Esophagus (tissue), 2 donors: Measurements from ENCODE around the gene LKAAEAR1. TPM values are rescaled to one million over a fixed set of nuclear protein-coding genes. Genes with fewer than 3 reads are reported as not detected.

ENCODE experiments used
- H3K27ac ChIP-seq, 2 donors: one replicate each; pipeline ENCODE4 v1.5.1; 2013; ENCODE audit warnings: low read depth in 2 of 2, mild to moderate bottlenecking in 2 of 2, inconsistent platforms in 1 of 2, low read length in 1 of 2, moderate library complexity in 1 of 2
- H3K27me3 ChIP-seq, 2 donors: one replicate each; pipeline ENCODE4 v1.6.1; 2013; ENCODE audit warnings: low read length in 2 of 2, control low read depth in 1 of 2, mild to moderate bottlenecking in 1 of 2; ENCODE audit not compliant: insufficient read depth in 2 of 2, control insufficient read depth in 1 of 2
- H3K36me3 ChIP-seq, 2 donors: one replicate each; pipeline ENCODE4 v1.6.1; 2013; ENCODE audit warnings: low read length in 1 of 2; ENCODE audit not compliant: control insufficient read depth in 2 of 2, insufficient read depth in 2 of 2
- H3K4me1 ChIP-seq, 2 donors: one replicate each; pipeline ENCODE4 v1.6.1; 2013; ENCODE audit warnings: low read length in 1 of 2; ENCODE audit not compliant: control insufficient read depth in 2 of 2, insufficient read depth in 2 of 2
- H3K4me3 ChIP-seq, 2 donors: one replicate each; pipeline ENCODE4 v1.5.1; 2013; ENCODE audit warnings: low read length in 2 of 2, mild to moderate bottlenecking in 2 of 2, low read depth in 1 of 2, moderate library complexity in 1 of 2
- H3K9me3 ChIP-seq, 2 donors: one replicate each; pipeline ENCODE4 v1.6.1; 2013; ENCODE audit warnings: mild to moderate bottlenecking in 2 of 2, low read depth in 1 of 2, low read length in 1 of 2, moderate library complexity in 1 of 2; ENCODE audit not compliant: control insufficient read depth in 2 of 2, insufficient read depth in 1 of 2
- WGBS, 2 donors: extraction: QIAGEN DNeasy Blood & Tissue Kit; methylation state at CpG; one replicate each; pipeline ENCODE4 v1.1.7; 2013; 5-methylcytosine and 5-hydroxymethylcytosine counted together
- polyA plus RNA-seq, 2 donors: library from polyadenylated mRNA; stranded (reverse); fragments of 200-250 nt; gene quantifications; one replicate each; pipeline ENCODE4 v1.2.3, GENCODE V29; 2013
- donor health status: healthy with polysubstance abuse.
- donor health status: Bipolar disorder and iron deficiency.

Gene LKAAEAR1
- polyA plus RNA-seq, 2 donors = 0.09 TPM; not detected in 1

GRCh38 chr20:64040231-64041039 is 43.8 kb downstream of the LKAAEAR1 start:
- Histone ChIP-seq H3K27ac (no peak overlapping the region), H3K9me3 (no peaks in the 10 kb centered on the region), H3K27me3 (no peaks in the 10 kb centered on the region), H3K36me3 (no peaks in the 10 kb centered on the region), H3K4me1 (peaks cover 11 to 17% of the 10 kb centered on the region in 2 donors), H3K4me3 (no peak overlapping the region)
- 63 to 70% methylated on average over 12 of the region's 12 CpGs for WGBS, 2 donors

GRCh38 chr20:64039293-64040160 is 44.7 kb downstream of the LKAAEAR1 start:
- H3K36me3 ChIP-seq = peaks cover 0 to 4% of the 10 kb centered on the region in 2 donors
- WGBS, 2 donors = 14 to 17% methylated on average over 17 of the region's 17 CpGs
- peaks cover 8 to 10% of the 10 kb centered on the region in 2 donors for H3K4me1 ChIP-seq
- H3K27me3 ChIP-seq = no peaks in the 10 kb centered on the region
- no peak overlapping the region for H3K27ac ChIP-seq
- no peaks in the 10 kb centered on the region for H3K9me3 ChIP-seq
- peak overlapping the region; percentile 48 to 59 for H3K4me3 ChIP-seq

DNA sequence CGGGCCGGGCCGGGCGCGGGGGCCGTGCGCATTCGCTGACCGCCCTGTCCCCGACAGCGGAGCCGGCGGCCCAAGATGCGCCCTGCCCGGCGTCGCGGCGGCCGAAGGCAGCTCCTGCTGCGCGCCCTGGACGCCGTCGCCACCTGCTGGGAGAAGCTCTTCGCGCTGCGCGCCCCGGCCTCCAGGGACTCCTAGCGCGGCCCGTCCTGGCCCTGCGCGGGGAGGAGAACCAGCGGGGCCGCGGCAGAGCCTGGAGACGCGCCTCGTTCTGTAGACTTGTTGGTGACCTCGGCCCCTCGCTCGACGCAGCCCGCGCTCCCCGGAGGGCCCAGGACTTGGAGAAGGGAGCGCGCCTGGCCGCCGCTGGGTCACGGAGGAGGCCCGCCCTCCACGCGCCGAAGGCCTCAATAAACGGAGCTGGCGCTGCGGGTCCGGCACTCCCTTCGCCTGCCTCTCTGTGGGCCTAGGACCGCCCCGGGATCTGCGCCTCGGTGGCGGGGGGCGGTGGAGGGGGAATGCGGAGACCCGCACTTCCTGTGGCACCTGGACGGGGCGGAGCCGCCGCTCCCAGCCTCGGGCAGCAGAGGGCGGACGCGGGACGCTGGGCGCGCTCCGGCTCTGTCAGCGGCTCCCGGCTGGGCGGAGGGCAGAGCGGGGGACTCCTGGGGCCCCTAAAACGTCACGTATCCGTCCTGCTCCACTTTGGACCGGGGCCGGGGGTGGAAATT is 45.5 kb downstream of the LKAAEAR1 start:
- no peaks in the 10 kb centered on the region for H3K9me3 ChIP-seq
- peak overlapping the region; percentile 50 to 81 for H3K27ac ChIP-seq
- peaks cover 0 to 9% of the 10 kb centered on the region in 2 donors for H3K36me3 ChIP-seq
- WGBS, 2 donors = 0 to 1% methylated on average over 83 to 91 of the region's 91 CpGs
- H3K27me3 ChIP-seq = no peaks in the 10 kb centered on the region
- H3K4me3 ChIP-seq = peak overlapping the region; percentile 48 to 59
- peaks cover 8 to 9% of the 10 kb centered on the region in 2 donors for H3K4me1 ChIP-seq

GRCh38 chr20:64038224-64038564 is 46.0 kb downstream of the LKAAEAR1 start:
- WGBS, 2 donors = 2 to 3% methylated on average over 29 to 30 of the region's 30 CpGs
- Histone ChIP-seq H3K27ac (peak overlapping the region in 1 of 2 donors; percentile 11), H3K4me1 (peaks cover 8 to 9% of the 10 kb centered on the region in 2 donors), H3K36me3 (peaks cover 0 to 11% of the 10 kb centered on the region in 2 donors), H3K27me3 (no peaks in the 10 kb centered on the region), H3K4me3 (peak overlapping the region; percentile 48 to 59), H3K9me3 (no peaks in the 10 kb centered on the region)

DNA sequence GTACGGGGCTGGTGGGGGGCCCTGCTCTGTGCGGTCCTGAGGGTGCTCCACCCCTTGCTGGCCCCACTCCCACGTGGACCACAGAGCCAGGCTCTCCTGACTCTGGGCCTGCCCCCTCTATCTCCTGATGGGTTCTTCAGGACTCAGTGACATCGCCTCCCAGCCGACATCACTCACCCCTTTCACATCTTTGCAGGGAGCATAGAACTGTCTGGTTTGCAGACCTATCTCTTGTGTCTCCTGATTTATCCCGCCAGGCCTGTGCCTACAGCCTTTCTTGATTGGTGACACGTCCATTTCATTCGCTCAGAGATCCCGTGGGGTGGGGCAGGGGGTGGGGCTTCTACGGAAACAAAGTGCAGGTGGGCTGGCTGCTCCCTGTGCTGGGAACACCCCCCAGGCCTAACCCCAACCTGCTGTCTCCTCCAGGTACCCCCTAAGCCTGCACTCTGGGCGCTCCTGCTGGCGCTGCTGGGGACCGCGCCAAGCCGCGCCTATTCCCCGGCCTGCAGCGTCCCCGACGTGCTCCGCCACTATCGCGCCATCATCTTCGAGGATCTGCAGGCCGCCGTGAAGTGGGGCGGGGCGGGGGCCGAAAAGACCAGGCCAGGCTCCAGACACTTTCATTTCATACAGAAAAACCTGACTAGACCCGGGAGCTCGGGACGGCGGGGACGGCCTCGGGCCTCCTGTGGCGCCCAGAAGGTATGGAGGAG is 46.5 kb downstream of the LKAAEAR1 start:
- no peaks in the 10 kb centered on the region for H3K9me3 ChIP-seq
- no peaks in the 10 kb centered on the region for H3K27me3 ChIP-seq
- no peak overlapping the region for H3K27ac ChIP-seq
- peaks cover 0 to 17% of the 10 kb centered on the region in 2 donors for H3K36me3 ChIP-seq
- 8 to 10% methylated on average over 36 of the region's 36 CpGs for WGBS, 2 donors
- peaks cover 8 to 9% of the 10 kb centered on the region in 2 donors for H3K4me1 ChIP-seq
- peak overlapping the region in 1 of 2 donors; percentile 48 for H3K4me3 ChIP-seq

DNA sequence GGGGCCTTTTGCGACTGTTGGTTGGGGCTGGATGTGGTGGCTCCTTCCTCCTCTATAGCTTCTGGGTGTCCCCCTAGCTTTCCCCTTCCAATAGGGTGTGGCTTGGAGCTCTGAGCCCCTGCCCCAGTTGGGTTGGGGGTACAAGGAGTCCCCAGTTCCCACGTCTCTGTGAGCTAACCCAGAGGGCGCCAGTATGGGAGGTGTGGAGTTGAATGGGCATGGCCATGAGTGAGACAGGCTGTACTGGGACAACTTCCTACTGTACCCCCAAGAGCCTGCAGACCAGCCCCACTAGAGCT is 47.0 kb downstream of the LKAAEAR1 start:
- 68 to 72% methylated on average over 3 of the region's 3 CpGs for WGBS, 2 donors
- peaks cover 6 to 8% of the 10 kb centered on the region in 2 donors for H3K4me1 ChIP-seq
- no peak overlapping the region for H3K4me3 ChIP-seq
- peaks cover 0 to 20% of the 10 kb centered on the region in 2 donors for H3K36me3 ChIP-seq
- H3K9me3 ChIP-seq = no peaks in the 10 kb centered on the region
- H3K27me3 ChIP-seq = no peaks in the 10 kb centered on the region
- no peak overlapping the region for H3K27ac ChIP-seq

DNA sequence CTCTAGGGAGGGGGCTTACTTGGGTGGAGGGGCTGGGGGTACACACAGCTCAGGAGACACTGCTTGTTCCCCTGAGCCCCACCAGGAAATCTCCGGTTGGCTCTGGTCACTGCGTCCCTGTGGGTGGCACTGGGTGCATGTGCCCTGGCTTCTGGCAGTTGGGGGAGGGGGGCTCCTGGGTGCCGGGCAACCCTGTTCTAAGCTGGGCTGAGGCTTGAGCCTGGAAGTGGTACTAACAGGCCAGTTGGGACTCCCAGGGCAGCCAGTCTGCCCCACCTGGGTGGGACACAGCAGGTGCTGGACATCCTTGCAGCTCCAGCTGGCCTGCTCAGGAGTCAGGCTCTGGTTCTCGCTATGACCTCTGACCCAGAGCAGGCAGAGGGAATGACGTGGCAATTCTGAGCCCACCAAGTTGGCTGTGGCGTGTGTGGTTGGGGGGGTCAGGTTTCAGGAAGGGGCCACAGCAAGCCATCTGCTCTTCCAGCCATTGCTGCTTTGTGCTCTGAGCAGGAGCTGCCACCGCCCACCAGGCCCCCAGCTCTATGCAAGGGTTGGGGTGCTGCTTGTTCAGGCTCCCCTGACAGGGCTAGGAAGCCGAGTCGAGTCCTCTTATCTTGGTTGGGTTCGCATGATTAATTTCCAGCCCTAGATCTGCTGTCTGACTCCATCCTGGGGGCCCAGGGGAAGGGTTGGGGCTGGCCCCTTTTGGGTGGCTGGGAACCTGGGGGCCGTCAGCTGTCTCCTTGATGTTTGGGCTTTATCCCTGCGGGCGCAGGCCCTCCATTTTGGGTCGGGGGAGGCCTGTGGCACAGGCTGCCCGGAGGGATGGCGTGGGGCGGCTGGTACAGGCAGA is 47.6 kb downstream of the LKAAEAR1 start:
- H3K4me3 ChIP-seq = no peak overlapping the region
- H3K4me1 ChIP-seq = peaks cover 3 to 4% of the 10 kb centered on the region in 2 donors
- 61 to 68% methylated on average over 17 of the region's 17 CpGs for WGBS, 2 donors
- H3K36me3 ChIP-seq = peaks cover 0 to 26% of the 10 kb centered on the region in 2 donors
- H3K27ac ChIP-seq = no peak overlapping the region
- H3K27me3 ChIP-seq = no peaks in the 10 kb centered on the region
- no peaks in the 10 kb centered on the region for H3K9me3 ChIP-seq

- no peaks in the 10 kb centered on the region for H3K27me3 ChIP-seq
Measured at GRCh38 chr20:64035933-64036345, 48.3 kb downstream of the LKAAEAR1 start, which contains the start of gene C20orf204. Gene C20orf204 (plus strand): TSS chr20:64036182. CDS start chr20:64036324, 142 bp downstream.

More at GRCh38 chr20:64035933-64036345, 48.3 kb downstream of the LKAAEAR1 start, which contains the start of gene C20orf204:
- WGBS, 2 donors = 82 to 87% methylated on average over 10 of the region's 10 CpGs
- no peaks in the 10 kb centered on the region for H3K9me3 ChIP-seq
- H3K36me3 ChIP-seq = peaks cover 0 to 26% of the 10 kb centered on the region in 2 donors
- H3K4me3 ChIP-seq = no peak within 1 kb of the TSS
- peaks cover 3% of the 10 kb centered on the region in 2 donors for H3K4me1 ChIP-seq
- peak within 1 kb of the TSS in 1 of 2 donors; percentile 36 for H3K27ac ChIP-seq
